ENCODE measurements around the gene KIF4A.

Gene KIF4A

DNA sequence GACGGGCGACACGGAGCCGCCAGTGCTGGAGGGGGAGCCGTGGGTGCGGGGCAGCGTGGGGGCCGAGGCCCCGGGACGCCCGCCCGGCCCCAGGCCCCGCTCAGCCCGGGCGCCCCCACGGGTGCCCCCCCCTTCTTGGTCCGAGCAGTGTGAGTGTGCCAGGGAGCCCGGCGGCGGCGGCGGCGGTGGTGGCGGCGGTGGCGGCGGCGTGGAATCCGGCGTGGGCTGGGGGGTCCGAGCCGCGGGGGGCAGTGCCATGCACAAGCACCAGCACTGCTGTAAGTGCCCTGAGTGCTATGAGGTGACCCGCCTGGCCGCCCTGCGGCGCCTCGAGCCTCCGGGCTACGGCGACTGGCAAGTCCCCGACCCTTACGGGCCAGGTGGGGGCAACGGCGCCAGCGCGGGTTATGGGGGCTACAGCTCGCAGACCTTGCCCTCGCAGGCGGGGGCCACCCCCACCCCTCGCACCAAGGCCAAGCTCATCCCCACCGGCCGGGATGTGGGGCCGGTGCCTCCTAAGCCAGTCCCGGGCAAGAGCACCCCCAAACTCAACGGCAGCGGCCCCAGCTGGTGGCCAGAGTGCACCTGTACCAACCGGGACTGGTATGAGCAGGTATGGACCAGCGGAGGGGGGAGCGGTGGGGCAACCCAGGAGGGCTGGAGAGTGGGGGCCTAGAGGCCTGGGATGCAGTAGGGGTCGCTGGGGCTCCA is 155.2 kb downstream of the KIF4A start:
- DNase-seq, result no peak

- no peak for DNase-seq
These were observed 156.0 kb downstream of the KIF4A start for GRCh38 chrX:70445951-70446350.

DNA sequence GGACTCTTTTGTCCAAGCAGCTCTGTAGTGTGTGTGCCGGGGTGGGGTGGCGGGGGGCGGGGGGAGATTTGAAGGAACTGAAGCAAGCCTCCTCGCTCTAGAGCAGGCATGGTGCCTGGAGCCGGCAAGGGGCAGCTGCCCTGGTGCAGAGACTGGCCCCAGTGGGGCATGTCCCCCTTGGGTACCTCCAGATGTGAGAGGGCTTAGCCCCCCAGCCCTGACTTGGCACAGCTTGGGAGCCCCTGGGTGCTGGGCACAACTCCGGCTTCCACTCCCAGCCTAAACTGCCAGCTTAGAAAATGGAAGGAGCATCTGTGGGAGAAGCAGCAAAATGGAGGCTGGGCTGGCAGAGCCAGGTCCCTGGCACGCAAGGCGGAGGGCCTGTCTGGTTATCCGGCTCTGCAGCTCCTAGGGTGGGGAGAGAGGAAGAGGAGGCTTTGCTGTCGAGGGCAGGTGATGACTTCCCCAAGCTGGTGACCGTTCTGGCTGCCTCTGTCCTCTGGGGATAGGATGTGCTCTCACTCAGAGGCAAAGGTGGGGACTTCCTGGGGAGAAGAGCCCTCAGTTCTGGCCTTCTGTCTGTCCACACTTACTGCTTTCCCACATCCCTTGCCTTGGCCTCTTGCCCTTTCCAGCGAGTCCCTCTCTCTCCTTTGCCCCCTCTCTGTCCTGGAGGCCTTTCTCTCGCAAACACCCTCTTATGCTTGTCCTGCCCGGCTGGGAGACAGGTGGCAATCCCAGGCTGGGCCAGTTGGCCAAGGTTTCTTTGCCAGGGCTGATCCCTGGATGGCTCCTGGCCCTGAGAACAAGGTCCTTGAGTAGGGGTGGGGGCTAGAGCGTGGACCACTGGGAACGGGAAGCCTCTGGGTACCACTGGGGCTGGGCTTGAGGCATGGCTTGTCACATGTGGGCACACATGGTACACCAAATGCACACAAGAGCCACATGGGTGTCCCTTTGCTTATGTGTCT is 156.8 kb downstream of the KIF4A start:
- no peak for DNase-seq

DNA sequence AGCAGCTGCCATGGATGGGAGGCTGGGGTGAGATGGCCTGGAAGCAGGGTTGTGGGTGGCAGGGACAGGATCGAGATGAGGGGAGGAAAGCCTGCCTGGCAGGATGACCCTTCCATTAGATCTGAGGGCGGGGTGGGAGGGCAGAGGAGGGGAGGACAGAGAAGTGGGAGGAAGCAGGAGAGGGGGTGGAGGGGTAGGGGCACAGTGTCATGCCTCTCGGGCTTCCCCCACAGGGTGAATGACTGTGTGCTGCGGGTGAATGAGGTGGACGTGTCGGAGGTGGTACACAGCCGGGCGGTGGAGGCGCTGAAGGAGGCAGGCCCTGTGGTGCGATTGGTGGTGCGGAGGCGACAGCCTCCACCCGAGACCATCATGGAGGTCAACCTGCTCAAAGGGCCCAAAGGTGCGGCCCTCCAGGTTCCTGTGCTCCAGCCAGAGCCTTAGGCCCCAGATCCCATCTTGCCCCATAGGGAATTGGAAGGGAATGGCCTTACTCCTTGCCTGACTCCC is 159.6 kb downstream of the KIF4A start:
- no peak for DNase-seq

- peak; percentile 35 for DNase-seq
These were observed 162.3 kb downstream of the KIF4A start for GRCh38 chrX:70452143-70452733.

GRCh38 chrX:70453024-70453618 is 163.2 kb downstream of the KIF4A start:
- no peak for DNase-seq

DNA sequence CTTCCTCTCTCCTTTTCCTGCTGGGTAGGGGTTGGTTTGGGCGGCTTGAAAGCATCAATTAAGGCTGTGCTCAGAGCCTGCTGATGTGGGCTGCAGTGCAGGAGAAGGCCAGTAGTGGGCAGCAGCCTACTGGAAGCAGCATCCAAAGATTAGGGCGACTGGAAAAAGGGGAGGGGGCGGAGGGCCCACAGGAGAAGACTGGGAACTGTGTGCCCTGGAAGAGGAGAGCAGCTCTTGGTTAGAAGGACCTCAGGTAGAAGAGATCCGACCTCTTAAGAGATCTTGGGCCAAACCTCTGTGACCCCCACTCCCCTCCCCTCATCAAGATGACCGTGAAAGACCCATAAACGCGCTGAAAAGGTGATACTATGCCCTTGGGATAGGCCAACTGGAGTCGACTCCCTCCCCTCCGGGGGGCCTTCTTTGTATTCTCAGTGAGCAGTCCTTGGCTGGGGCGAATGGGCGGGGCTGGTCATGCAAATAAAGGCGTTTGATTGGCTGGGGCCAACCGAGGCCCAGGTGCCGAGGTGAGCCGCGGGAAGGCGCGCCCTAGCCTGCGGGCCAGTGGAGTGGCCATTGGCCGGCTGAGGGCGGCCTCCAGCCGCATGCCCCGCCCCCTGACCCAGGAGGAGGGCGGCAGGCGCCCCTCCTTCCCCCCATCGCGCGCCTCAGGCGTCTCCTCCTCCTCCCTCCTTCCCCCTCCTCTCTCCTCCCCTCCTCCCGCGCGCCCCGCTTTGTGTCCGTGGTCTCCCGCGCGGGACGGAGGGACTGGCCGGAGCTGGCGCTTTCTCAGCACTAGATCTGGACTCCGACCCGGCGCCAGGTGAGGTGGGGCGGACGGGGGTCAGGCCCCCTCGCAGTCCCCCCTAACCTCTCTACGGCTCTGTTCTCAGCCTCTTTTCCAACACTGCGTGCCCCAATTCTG is 164.8 kb downstream of the KIF4A start:
- DNase-seq, result peak; percentile 72

DNA sequence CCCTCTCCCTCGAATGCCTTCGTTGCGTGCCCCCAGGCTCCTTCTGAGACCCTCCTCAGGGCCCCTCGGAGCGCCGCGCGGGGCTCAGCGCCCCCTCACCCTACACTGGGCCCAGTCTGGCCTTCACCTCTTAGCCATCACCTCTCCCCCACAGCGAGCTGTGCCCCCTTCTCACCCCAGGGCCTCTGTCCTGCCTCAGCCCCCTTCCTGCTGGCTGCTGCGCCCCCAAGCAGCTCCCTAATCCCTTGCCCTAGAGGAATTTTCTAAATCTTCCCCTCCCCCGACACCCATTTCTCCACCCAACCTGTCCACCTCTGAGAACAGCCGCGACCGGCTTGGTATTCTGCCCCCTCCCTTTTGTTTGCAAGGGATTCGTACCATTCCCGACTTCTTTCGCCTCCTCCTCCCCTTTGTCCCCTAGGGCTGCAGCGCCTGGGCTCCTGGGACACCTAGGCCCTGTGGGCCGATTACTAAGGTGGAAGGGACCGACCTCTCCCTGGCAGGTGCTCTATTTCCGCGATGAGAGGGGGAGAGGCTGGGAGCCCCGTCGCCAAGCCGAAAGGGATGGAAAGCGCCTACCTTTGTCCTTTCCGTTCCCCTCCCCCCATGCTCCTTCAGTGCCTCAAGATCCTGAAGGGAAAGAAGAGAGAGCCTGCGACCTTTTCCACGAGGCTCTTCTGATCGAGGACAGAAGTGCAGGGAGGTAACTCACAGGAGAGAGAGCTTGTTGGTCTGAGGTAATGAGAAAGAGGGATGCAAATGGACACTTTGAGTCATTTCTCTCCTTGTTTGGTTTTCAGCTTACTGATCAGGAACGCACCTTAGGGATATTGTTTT is 165.7 kb downstream of the KIF4A start:
- no peak for DNase-seq

DNA sequence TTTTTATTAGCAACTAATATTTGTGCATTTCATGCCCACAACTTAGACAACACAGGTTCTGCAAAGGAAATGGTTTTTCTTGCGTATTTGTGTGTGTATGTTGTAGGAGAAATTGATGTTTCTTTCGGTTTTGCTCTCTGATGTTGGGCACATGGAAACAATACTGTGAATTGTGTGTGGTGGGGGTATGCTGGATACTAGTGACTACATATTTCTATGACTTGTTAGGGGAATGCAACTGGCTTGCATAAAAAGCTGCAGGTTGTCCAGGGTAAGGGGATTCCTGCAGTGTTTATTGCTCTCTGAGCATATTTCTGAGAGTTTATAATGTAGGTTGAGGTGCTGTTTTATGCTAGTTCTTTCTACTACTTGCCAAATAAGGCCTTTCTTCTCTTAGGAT is 166.4 kb downstream of the KIF4A start:
- DNase-seq, result no peak

DNA sequence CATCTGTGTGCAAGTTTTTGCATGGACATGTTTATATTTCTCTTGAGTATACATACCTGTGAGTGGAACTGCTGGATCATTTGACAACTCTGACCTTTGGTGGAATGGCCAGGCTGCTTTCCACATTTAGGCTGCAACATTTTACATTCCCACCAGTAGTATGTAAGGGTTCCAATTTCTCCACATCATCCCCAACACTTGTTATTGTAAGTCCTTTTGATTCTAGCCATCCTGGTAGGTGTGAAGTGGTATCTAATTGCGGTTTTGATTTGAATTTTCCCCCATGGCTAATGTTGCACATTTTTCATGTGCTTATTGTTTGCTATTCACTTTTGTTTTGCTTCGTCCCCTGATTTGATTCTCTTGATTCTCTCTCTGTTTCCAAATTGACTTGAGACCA is 171.1 kb downstream of the KIF4A start:
- no peak for DNase-seq

GRCh38 chrX:70464051-70464450 is 174.1 kb downstream of the KIF4A start:
- no peak for DNase-seq

GRCh38 chrX:70466968-70467367 is 177.1 kb downstream of the KIF4A start:
- DNase-seq, result no peak

DNA sequence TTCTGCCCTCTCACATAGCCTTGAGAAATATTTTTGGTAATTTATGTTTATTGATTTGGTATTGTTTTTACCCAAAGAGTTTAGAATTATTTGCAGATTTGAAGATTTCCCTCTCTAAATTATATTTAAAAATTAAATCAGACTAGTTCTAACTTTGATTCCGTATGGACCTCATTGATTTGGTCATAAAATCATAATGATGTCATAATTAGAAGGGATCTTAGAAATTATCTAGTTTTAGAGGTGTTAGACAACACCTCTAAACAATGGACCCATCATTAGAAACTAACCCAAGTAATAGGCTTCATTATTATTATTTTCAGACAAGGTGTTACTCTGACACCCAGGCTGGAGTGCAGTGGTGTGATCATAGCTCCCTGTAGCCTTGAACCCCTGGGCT is 178.8 kb downstream of the KIF4A start:
- no peak for DNase-seq
